K562 (cell line): ENCODE measurements around the gene POU3F1. TPM values are rescaled to one million over a fixed set of nuclear protein-coding genes. Genes with fewer than 3 reads are reported as not detected.

ENCODE experiments used
- ATAC-seq: fragments of 200-7000 bp; cut with Tn5 transposase; 3 replicates; pipeline ENCODE4 v1.9.1; 2020; ENCODE audit warnings: moderate library complexity
- BruUV-seq: library from RNA; stranded (reverse); fragments of 400-500 nt; replicated peaks from 2 replicates; lab custom pipeline; 2021; lab: Mats Ljungman, UMichigan
- CTCF ChIA-PET: fragments of 300-600 bp; formaldehyde crosslinking; extraction: SDS; loops from one replicate; lab custom pipeline; 2021; ENCODE audit warnings: low intra/inter-chr PET ratio; lab: Yijun Ruan, JAX
- POLR2A ChIA-PET: fragments of 300-600, 350-650 bp; sonication (Branson Sonifier 250); formaldehyde crosslinking; extraction: SDS; loops from one replicate; lab custom pipeline; 2021; ENCODE audit warnings: antibody characterized with exemption, inconsistent platforms; lab: Yijun Ruan, JAX
- DNase-seq, 4 experiments: peaks; one replicate each; pipeline versions ENCODE4 v3.0.0 to v3.0.0-alpha.2; 2011 to 2018; ENCODE audit warnings: low spot score in 3 of 4, mixed read lengths in 3 of 4; ENCODE audit errors: extremely low read depth in 1 of 4
- FAIRE-seq: peaks from 2 replicates; lab custom pipeline; 2011; peaks lifted over from hg19 to GRCh38; lab: Jason Lieb, UNC
- H2AFZ ChIP-seq: 2 replicates; pipeline ENCODE4 v1.6.0; 2011; ENCODE audit warnings: low read depth, low read length, control low read depth, inconsistent platforms
- H3K27ac ChIP-seq: fragments of 200-600 bp; 3 replicates; pipeline ENCODE4 v1.8.0; 2011; ENCODE audit warnings: low read depth, mild to moderate bottlenecking, control low read depth, inconsistent platforms, low read length, moderate library complexity, mixed read lengths; ENCODE audit errors: extremely low read depth
- H3K27me3 ChIP-seq, 2 experiments: fragments of 300-600 bp in 1 of 2; 2 replicates in 1 of 2; 3 replicates in 1 of 2; pipeline versions ENCODE4 v1.6.0 to v1.8.0; 2011; ENCODE audit warnings: inconsistent platforms in 2 of 2, low read length in 2 of 2, mild to moderate bottlenecking in 1 of 2, mixed read lengths in 1 of 2, moderate library complexity in 1 of 2; ENCODE audit not compliant: control insufficient read depth in 2 of 2, insufficient read depth in 2 of 2
- H3K36me3 ChIP-seq: fragments of 300-600 bp; 3 replicates; pipeline ENCODE4 v1.8.0; 2011; ENCODE audit warnings: mild to moderate bottlenecking, low read length, inconsistent platforms; ENCODE audit not compliant: control insufficient read depth, insufficient read depth
- H3K4me1 ChIP-seq, 2 experiments: fragments of 200-600 bp in 1 of 2; replicated peaks in 1 of 2; 2 replicates in 1 of 2; 3 replicates in 1 of 2; pipeline versions ENCODE4 v1.5.1 to v1.8.0; 2011; ENCODE audit warnings: inconsistent platforms in 2 of 2, low read length in 2 of 2, mild to moderate bottlenecking in 1 of 2, mixed read lengths in 1 of 2, moderate library complexity in 1 of 2; ENCODE audit not compliant: control insufficient read depth in 2 of 2, insufficient read depth in 2 of 2
- H3K4me2 ChIP-seq: 2 replicates; pipeline ENCODE4 v1.6.1; 2011; ENCODE audit warnings: low read length, control low read depth, inconsistent platforms, mixed read lengths; ENCODE audit not compliant: insufficient read depth
- H3K4me3 ChIP-seq: fragments of 200-600 bp; sonication (generic), shearing (Covaris generic); 2 replicates; pipeline ENCODE4 v1.5.1; 2016; ENCODE audit warnings: control low read depth, inconsistent platforms
- H3K79me2 ChIP-seq: fragments of 200-600 bp; 3 replicates; pipeline ENCODE4 v1.8.0; 2011; ENCODE audit warnings: low read length, inconsistent platforms; ENCODE audit not compliant: control insufficient read depth, insufficient read depth
- H3K9ac ChIP-seq, 2 experiments: 2 replicates each; pipeline versions ENCODE4 v1.6.0 to v1.6.1; 2011; ENCODE audit warnings: low read depth in 2 of 2, low read length in 2 of 2, control low read depth in 1 of 2, inconsistent platforms in 1 of 2, mild to moderate bottlenecking in 1 of 2, mixed read lengths in 1 of 2; ENCODE audit not compliant: insufficient read depth in 1 of 2
- H3K9me1 ChIP-seq: one replicate; pipeline ENCODE4 v1.6.0; 2011; ENCODE audit warnings: inconsistent platforms, mild to moderate bottlenecking, low read length, moderate library complexity; ENCODE audit not compliant: control insufficient read depth, insufficient read depth
- H3K9me3 ChIP-seq: replicated peaks from 2 replicates; pipeline ENCODE4 v1.5.1; 2011; ENCODE audit warnings: low read depth, low read length, inconsistent platforms; ENCODE audit not compliant: control insufficient read depth, insufficient read depth
- H4K20me1 ChIP-seq: replicated peaks from 2 replicates; pipeline ENCODE4 v1.6.1; 2011; ENCODE audit warnings: low read length, inconsistent platforms, mixed read lengths; ENCODE audit not compliant: control insufficient read depth, insufficient read depth
- ETS2 ChIP-seq: IDR thresholded peaks from 2 replicates; pipeline ENCODE4 v1.6.1; 2016; ENCODE audit warnings: borderline replicate concordance, missing genetic modification characterization, mild to moderate bottlenecking, moderate library complexity, missing compliant biosample characterization; ENCODE audit not compliant: poor library complexity, severe bottlenecking
- L3MBTL2 ChIP-seq: fragments of 450-650 bp; IDR thresholded peaks from 2 replicates; pipeline ENCODE4 v1.6.1; 2016; ENCODE audit warnings: mild to moderate bottlenecking, moderate library complexity
- MEF2D ChIP-seq: conservative IDR thresholded peaks from 2 replicates; pipeline ENCODE4 v1.6.1; 2016; ENCODE audit warnings: low read depth, missing genetic modification characterization, missing compliant biosample characterization
- PHB2 ChIP-seq: fragments of 450-650 bp; IDR thresholded peaks from 2 replicates; pipeline ENCODE4 v1.6.1; 2017; ENCODE audit warnings: low read depth
- SMARCE1 ChIP-seq: fragments of 450-650 bp; IDR thresholded peaks from 2 replicates; pipeline ENCODE4 v1.7.1; 2016; ENCODE audit warnings: mild to moderate bottlenecking
- TFAM ChIP-seq: fragments of 250-450 bp; sonication (Bioruptor Pico); conservative IDR thresholded peaks from 2 replicates; pipeline ENCODE4 v1.5.0; 2021; ENCODE audit warnings: mild to moderate bottlenecking, moderate library complexity
- WGBS: fragments of 100-300 bp; shearing (Covaris generic); methylation state at CpG from one replicate; pipeline ENCODE4 v1.1.6; 2016; ENCODE audit warnings: low coverage, mixed read lengths; ENCODE audit not compliant: insufficient coverage; ENCODE audit errors: missing lambda C conversion rate; 5-methylcytosine and 5-hydroxymethylcytosine counted together
- in situ Hi-C: fragments of 300-500 bp; cut with MboI; formaldehyde crosslinking; loops from 4 replicates; pipeline ENCODE4 v1.15.0; 2018; ENCODE audit warnings: inconsistent platforms, mixed read lengths
- intact Hi-C: fragments of 100-400 bp; cut with micrococcal nuclease; formaldehyde crosslinking; loops from 2 replicates; pipeline ENCODE4 v1.14.2; 2022
- polyA plus RNA-seq, 8 experiments: library from polyadenylated mRNA; depleted of rRNA in 4 of 8; stranded (reverse) in 5 of 8; unstranded in 3 of 8; fragments of >200 nt; fragmentation: Nextera tagmentation in 2 of 8; fragmentation: Illumina TruSeq in 1 of 8; extraction: Ambion mirVana in 2 of 8; extraction: Trizol in 1 of 8; gene quantifications; 2 replicates each; pipeline versions ENCODE4 v1.2.1 to v1.2.3, GENCODE V29; 2011 to 2014; ENCODE audit warnings: inconsistent platforms in 1 of 8, missing spikeins in 1 of 8
- total RNA-seq, 7 experiments: library from RNA; depleted of rRNA in 6 of 7; stranded (reverse); fragments of >200 nt in 6 of 7; fragmentation: Illumina TruSeq in 2 of 7; extraction: Trizol in 2 of 7; gene quantifications; 2 replicates each; pipeline versions ENCODE4 v1.2.1 to v1.2.3, GENCODE V29; 2011 to 2021; ENCODE audit warnings: low replicate concordance in 1 of 7
- TF ChIP-seq, protein P1 (sequence below), 2 experiments: fragments of 450-650 bp; IDR thresholded peaks; 2 replicates each; pipeline ENCODE4 v1.6.1; 2018; ENCODE audit warnings: mild to moderate bottlenecking in 2 of 2, low read depth in 1 of 2; ENCODE audit not compliant: partially characterized antibody in 2 of 2
- TF ChIP-seq, protein P2 (sequence below): fragments of 250-450 bp; sonication (Bioruptor Pico); IDR thresholded peaks from 2 replicates; pipeline ENCODE4 v1.9.0; 2021; ENCODE audit warnings: mild to moderate bottlenecking

The POU3F1 gene
- total and polyA plus RNA-seq, 9 of the 15 experiments (the other 6 are each of a cell fraction or from before 2014, with no cell fraction given): 0.09 TPM; not detected in 8

DNA sequence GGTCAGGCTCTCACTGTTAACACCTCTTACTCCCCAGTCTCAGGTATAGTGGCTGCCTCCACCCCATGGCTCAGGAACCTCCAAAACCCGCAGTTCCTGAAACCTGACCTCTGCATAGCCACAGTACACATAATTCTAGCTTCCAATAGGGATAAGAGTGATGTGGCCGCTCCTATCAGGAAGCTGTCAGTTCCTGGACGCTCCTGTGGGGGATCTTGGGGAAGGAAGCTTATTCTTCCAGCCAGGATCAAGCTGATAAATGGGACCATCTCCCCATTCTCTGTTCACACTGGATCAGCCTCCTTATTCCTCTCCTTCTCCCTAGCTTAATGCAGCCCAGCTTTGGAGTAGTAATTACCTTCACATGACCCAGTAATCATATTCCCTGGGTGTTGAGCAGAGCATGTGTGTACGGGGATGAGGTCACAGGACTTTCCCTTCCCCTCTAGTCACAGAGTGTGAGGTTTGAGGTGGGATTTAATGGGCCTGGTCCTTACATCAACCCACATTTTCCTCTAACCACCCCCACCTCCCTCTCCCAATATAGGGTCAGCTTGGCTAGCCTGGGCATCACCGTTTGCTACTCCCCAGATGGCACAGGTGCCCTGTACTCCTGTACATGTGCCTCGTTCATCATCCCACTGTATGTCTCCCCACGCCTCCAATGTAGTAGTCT is 7.0 kb upstream of the POU3F1 start:
- Histone ChIP-seq H3K4me3 (no peak overlapping the region), H3K9me3 (no peaks in the 10 kb centered on the region), H4K20me1 (peaks cover 8% of the 10 kb centered on the region), H3K27me3 (peaks cover 5 to 23% of the 10 kb centered on the region in 2 experiments; a peak in 4 of 5 replicates), H3K79me2 (no peaks in the 10 kb centered on the region), H3K9me1 (no peaks in the 10 kb centered on the region), H3K27ac (no peak overlapping the region), H3K4me1 (peaks cover 0 to 7% of the 10 kb centered on the region in 2 experiments; a peak in 3 of 5 replicates), H3K9ac (no peak overlapping the region), H3K36me3 (no peaks in the 10 kb centered on the region), H3K4me2 (no peak overlapping the region), H2AFZ (no peak overlapping the region)
- intact Hi-C loops: no loop called here
- FAIRE-seq: no peak
- 0% methylated on average over 7 of the region's 7 CpGs for WGBS
- POLR2A ChIA-PET: interaction anchor here (0.6 to 2.0 kb wide), 9 partner anchors 9 to 216 kb away, joined by 3 to 10 read pairs (median 4); partner anchors contain the start of gene UTP11
- DNase-seq: no peak
- no TSS peak for BruUV-seq
- no peak for ATAC-seq
- in situ Hi-C loops: no loop called here
- CTCF ChIA-PET: interaction anchor here (0.6 kb wide), 1 partner anchor 1038 kb away, joined by 3 read pairs; no protein-coding TSS in a partner anchor
- TF ChIP-seq, protein P1, sequence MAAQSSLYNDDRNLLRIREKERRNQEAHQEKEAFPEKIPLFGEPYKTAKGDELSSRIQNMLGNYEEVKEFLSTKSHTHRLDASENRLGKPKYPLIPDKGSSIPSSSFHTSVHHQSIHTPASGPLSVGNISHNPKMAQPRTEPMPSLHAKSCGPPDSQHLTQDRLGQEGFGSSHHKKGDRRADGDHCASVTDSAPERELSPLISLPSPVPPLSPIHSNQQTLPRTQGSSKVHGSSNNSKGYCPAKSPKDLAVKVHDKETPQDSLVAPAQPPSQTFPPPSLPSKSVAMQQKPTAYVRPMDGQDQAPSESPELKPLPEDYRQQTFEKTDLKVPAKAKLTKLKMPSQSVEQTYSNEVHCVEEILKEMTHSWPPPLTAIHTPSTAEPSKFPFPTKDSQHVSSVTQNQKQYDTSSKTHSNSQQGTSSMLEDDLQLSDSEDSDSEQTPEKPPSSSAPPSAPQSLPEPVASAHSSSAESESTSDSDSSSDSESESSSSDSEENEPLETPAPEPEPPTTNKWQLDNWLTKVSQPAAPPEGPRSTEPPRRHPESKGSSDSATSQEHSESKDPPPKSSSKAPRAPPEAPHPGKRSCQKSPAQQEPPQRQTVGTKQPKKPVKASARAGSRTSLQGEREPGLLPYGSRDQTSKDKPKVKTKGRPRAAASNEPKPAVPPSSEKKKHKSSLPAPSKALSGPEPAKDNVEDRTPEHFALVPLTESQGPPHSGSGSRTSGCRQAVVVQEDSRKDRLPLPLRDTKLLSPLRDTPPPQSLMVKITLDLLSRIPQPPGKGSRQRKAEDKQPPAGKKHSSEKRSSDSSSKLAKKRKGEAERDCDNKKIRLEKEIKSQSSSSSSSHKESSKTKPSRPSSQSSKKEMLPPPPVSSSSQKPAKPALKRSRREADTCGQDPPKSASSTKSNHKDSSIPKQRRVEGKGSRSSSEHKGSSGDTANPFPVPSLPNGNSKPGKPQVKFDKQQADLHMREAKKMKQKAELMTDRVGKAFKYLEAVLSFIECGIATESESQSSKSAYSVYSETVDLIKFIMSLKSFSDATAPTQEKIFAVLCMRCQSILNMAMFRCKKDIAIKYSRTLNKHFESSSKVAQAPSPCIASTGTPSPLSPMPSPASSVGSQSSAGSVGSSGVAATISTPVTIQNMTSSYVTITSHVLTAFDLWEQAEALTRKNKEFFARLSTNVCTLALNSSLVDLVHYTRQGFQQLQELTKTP (IDR thresholded peaks at IDR 0.05; ENCODE audit: low read depth in 1 of 2, partially characterized antibody in 2 of 2): no peak
- TF ChIP-seq SMARCE1 (no peak), MEF2D (tag) (no peak), TFAM (no peak), ETS2 (tag) (no peak), L3MBTL2 (no peak), PHB2 (no peak)
- TF ChIP-seq, protein P2, sequence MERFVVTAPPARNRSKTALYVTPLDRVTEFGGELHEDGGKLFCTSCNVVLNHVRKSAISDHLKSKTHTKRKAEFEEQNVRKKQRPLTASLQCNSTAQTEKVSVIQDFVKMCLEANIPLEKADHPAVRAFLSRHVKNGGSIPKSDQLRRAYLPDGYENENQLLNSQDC (CRISPR knock-in tag): no peak
